Neural cell (in vitro differentiated cells): ENCODE measurements around the gene GALK2. TPM values are rescaled to one million over a fixed set of nuclear protein-coding genes. Genes with fewer than 3 reads are reported as not detected.

Source experiments
- H2AFZ ChIP-seq: fragments of 200-600, 300-800 bp; sonication (generic), shearing (Covaris generic); 2 replicates; pipeline ENCODE4 v1.6.0; 2014; ENCODE audit warnings: low read depth, mild to moderate bottlenecking, antibody characterized with exemption, low read length, moderate library complexity
- H3F3A ChIP-seq: fragments of 200-600 bp; shearing (Covaris generic); 2 replicates; pipeline ENCODE4 v1.6.1; 2016; ENCODE audit warnings: mild to moderate bottlenecking, moderate library complexity, mixed read lengths, antibody characterized with exemption, low read length; ENCODE audit not compliant: insufficient read depth, poor library complexity, severe bottlenecking
- H3K27ac ChIP-seq: fragments of 200-600, 300-800 bp; sonication (generic), shearing (Covaris generic); 2 replicates; pipeline ENCODE4 v1.5.1; 2014; ENCODE audit warnings: mild to moderate bottlenecking, low read length, moderate library complexity
- H3K27me3 ChIP-seq: fragments of 300-800, 200-600 bp; sonication (generic), shearing (Covaris generic); 2 replicates; pipeline ENCODE4 v1.6.0; 2014; ENCODE audit warnings: mild to moderate bottlenecking, low read depth, low read length, moderate library complexity; ENCODE audit not compliant: insufficient read depth
- H3K36me3 ChIP-seq: fragments of 300-800, 200-600 bp; sonication (generic), shearing (Covaris generic); 2 replicates; pipeline ENCODE4 v1.5.1; 2014; ENCODE audit warnings: mild to moderate bottlenecking, antibody characterized with exemption, low read length, moderate library complexity; ENCODE audit not compliant: insufficient read depth
- H3K4me2 ChIP-seq: fragments of 300-800, 200-600 bp; sonication (generic), shearing (Covaris generic); 2 replicates; pipeline ENCODE4 v1.6.0; 2014; ENCODE audit warnings: mild to moderate bottlenecking, low read length
- H3K4me3 ChIP-seq: fragments of 300-800, 200-600 bp; sonication (generic), shearing (Covaris generic); 2 replicates; pipeline ENCODE4 v1.5.1; 2014; ENCODE audit warnings: mild to moderate bottlenecking, low read length, moderate library complexity
- H3K79me2 ChIP-seq: fragments of 200-600 bp; shearing (Covaris generic); replicated peaks from 2 replicates; pipeline ENCODE4 v1.6.0; 2014; ENCODE audit warnings: mild to moderate bottlenecking, low read length, moderate library complexity; ENCODE audit not compliant: insufficient read depth
- H3K9ac ChIP-seq: fragments of 300-800, 200-600 bp; sonication (generic), shearing (Covaris generic); 2 replicates; pipeline ENCODE4 v1.6.1; 2016; ENCODE audit warnings: mild to moderate bottlenecking, low read length, mixed read lengths
- H3K9me2 ChIP-seq: fragments of 200-600 bp; shearing (Covaris generic); 2 replicates; pipeline ENCODE4 v1.6.1; 2016; ENCODE audit warnings: mild to moderate bottlenecking, low read length, mixed read lengths; ENCODE audit not compliant: insufficient read depth
- H3K9me3 ChIP-seq: fragments of 200-600, 300-800 bp; sonication (generic), shearing (Covaris generic); 2 replicates; pipeline ENCODE4 v1.6.1; 2016; ENCODE audit warnings: mild to moderate bottlenecking, mixed run types, low read length, moderate library complexity, mixed read lengths
- H4K20me1 ChIP-seq: fragments of 200-600 bp; shearing (Covaris generic); 2 replicates; pipeline ENCODE4 v1.6.1; 2016; ENCODE audit warnings: mild to moderate bottlenecking, mixed run types; ENCODE audit not compliant: insufficient read depth
- CTCF ChIP-seq: fragments of 450-650 bp; IDR thresholded peaks from 2 replicates; pipeline ENCODE4 v1.5.1; 2014; ENCODE audit warnings: antibody characterized with exemption, mild to moderate bottlenecking, moderate library complexity; ENCODE audit not compliant: poor library complexity, severe bottlenecking
- EP300 ChIP-seq: fragments of 450-650 bp; conservative IDR thresholded peaks from 2 replicates; pipeline ENCODE4 v1.6.1; 2014; ENCODE audit warnings: antibody characterized with exemption, mild to moderate bottlenecking, moderate library complexity; ENCODE audit not compliant: poor library complexity, severe bottlenecking
- EZH2 ChIP-seq: fragments of 200-600, 300-800 bp; shearing (Covaris generic), sonication (generic); IDR thresholded peaks from 2 replicates; pipeline ENCODE4 v1.6.1; 2014; ENCODE audit warnings: antibody characterized with exemption, low read length, borderline replicate concordance, mild to moderate bottlenecking; ENCODE audit not compliant: insufficient read depth, poor library complexity, severe bottlenecking
- MXI1 ChIP-seq: fragments of 450-650 bp; conservative IDR thresholded peaks from 2 replicates; pipeline ENCODE4 v1.6.1; 2014; ENCODE audit warnings: antibody characterized with exemption, mild to moderate bottlenecking; ENCODE audit not compliant: poor library complexity, severe bottlenecking
- POLR2AphosphoS5 ChIP-seq: IDR thresholded peaks from 2 replicates; pipeline ENCODE4 v1.6.1; 2012
- RAD21 ChIP-seq: fragments of 450-650 bp; conservative IDR thresholded peaks from 2 replicates; pipeline ENCODE4 v1.6.1; 2014; ENCODE audit warnings: antibody characterized with exemption, mild to moderate bottlenecking, moderate library complexity
- REST ChIP-seq: IDR thresholded peaks from 2 replicates; pipeline ENCODE4 v1.6.1; 2012; ENCODE audit warnings: borderline replicate concordance
- SMC3 ChIP-seq: fragments of 450-650 bp; conservative IDR thresholded peaks from 2 replicates; pipeline ENCODE4 v1.6.1; 2014; ENCODE audit warnings: antibody characterized with exemption, mild to moderate bottlenecking, moderate library complexity; ENCODE audit not compliant: poor library complexity
- TAF1 ChIP-seq: IDR thresholded peaks from 2 replicates; pipeline ENCODE4 v1.6.1; 2012; ENCODE audit warnings: low read depth
- polyA plus RNA-seq: library from polyadenylated mRNA; depleted of rRNA; stranded (reverse); fragments of >200 nt; gene quantifications from 2 replicates; pipeline ENCODE4 v1.2.3, GENCODE V29; 2014

Gene GALK2
- polyA plus RNA-seq, 1 donor from 2014 or later: 26.3 TPM

GRCh38 chr15:49308686-49309085, 138.6 kb downstream of the GALK2 start:
- Histone ChIP-seq H3K9me3 (no peaks in the 10 kb centered on the region), H4K20me1 (no peaks in the 10 kb centered on the region), H2AFZ (no peak overlapping the region), H3K4me3 (no peak overlapping the region), H3K27ac (no peak overlapping the region), H3K9me2 (no peaks in the 10 kb centered on the region), H3K36me3 (no peaks in the 10 kb centered on the region), H3F3A (no peaks in the 10 kb centered on the region), H3K9ac (no peak overlapping the region), H3K79me2 (no peaks in the 10 kb centered on the region), H3K4me2 (no peak overlapping the region), H3K27me3 (no peaks in the 10 kb centered on the region)
- TF ChIP-seq TAF1 (no peak), SMC3 (no peak), REST (no peak), EZH2 (no peak), CTCF (no peak), MXI1 (no peak), EP300 (no peak), RAD21 (no peak), POLR2AphosphoS5 (no peak)

GRCh38 chr15:49309889-49310288, 139.8 kb downstream of the GALK2 start:
- no peak overlapping the region for H3K4me3 ChIP-seq
- H3K9ac ChIP-seq: no peak overlapping the region
- H3K79me2 ChIP-seq: no peaks in the 10 kb centered on the region
- H3K4me2 ChIP-seq: no peak overlapping the region
- no peaks in the 10 kb centered on the region for H3F3A ChIP-seq
- H3K9me3 ChIP-seq: no peaks in the 10 kb centered on the region
- no peaks in the 10 kb centered on the region for H3K36me3 ChIP-seq
- H4K20me1 ChIP-seq: no peaks in the 10 kb centered on the region
- no peak overlapping the region for H2AFZ ChIP-seq
- no peaks in the 10 kb centered on the region for H3K9me2 ChIP-seq
- no peak overlapping the region for H3K27ac ChIP-seq
- no peak for TF ChIP-seq EP300
- no peak for TF ChIP-seq TAF1
- TF ChIP-seq SMC3: no peak
- TF ChIP-seq REST: no peak
- TF ChIP-seq CTCF: no peak
- no peak for TF ChIP-seq RAD21
- no peak for TF ChIP-seq EZH2
- no peak for TF ChIP-seq POLR2AphosphoS5
- TF ChIP-seq MXI1: no peak
- no peaks in the 10 kb centered on the region for H3K27me3 ChIP-seq
